HG03439 (cell line): ENCODE results near the gene PNO1.
"Not testable (repeated sequence)": the region's sequence is repeated elsewhere in the genome, so short reads cannot be mapped to it uniquely, and the experiment has no call there.

Source experiments
- ATAC-seq: cut with Tn5 transposase; IDR thresholded peaks from one replicate; pipeline ENCODE4 v1.9.1; 2021; ENCODE audit warnings: mild to moderate bottlenecking, moderate library complexity; ENCODE audit not compliant: unreplicated experiment

PNO1 gene

DNA sequence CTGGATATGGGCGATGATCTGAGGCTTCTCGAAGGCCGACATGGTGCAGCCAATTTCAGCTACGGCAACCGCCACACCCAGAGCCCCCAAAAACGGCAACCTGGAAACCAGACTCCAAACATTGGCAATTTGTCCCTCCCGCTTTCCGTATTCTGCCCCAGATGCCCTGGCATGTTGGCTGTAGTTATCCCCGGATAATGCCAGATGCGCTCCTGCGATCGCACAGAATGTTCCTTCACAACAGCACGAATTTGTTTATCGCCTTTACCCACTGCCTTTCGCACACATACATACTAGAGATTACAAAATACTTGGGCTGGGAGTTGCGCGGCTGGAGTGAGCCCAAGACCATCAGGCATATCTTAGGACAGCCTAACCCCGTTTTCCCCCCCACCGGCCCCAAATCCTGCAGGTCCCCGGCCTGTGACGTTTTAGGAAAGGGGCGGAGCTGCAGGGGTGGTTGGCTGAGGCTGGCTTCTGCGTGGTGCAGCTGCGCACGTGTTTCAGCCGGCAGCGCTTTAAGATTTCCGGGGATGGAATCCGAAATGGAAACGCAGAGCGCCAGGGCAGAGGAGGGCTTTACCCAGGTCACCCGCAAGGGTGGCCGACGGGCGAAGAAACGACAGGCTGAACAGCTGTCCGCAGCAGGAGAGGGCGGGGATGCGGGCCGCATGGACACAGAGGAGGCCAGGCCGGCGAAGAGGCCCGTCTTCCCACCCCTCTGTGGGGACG lies at the start of gene PNO1:
Gene PNO1, plus strand, starts transcription at position 487 of the 732 bp plus-strand sequence. Its CDS starts 47 bp downstream, at position 534.
- peak; percentile 89 for ATAC-seq

- ATAC-seq = no peak
Measured at GRCh38 chr2:68108120-68108519, 49.6 kb upstream of the PNO1 start.

DNA sequence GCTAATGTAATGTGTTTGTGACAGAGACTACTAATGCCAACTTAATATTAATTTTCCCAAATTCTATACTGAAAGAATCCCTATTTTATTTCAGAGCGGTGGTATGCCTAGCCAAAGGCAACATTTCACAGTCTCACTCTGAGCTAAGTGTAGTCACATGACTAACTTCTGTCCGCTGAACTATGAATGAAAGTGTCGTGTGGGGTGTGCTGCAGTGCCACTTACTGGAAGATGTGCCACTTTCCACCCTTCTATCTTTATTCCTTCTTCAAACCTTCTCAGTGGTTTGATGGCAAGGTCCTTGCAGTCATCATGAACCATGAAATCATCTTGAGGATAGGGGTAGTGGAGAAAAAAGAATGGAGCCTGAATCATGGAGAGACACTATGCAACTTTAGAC lies 47.6 kb upstream of the PNO1 start:
- peak; percentile 83 for ATAC-seq

- no peak for ATAC-seq
Measured at GRCh38 chr2:68115965-68116364, 41.7 kb upstream of the PNO1 start.

- not testable (repeated sequence) for ATAC-seq
Measured at GRCh38 chr2:68117922-68118321, 39.8 kb upstream of the PNO1 start.

DNA sequence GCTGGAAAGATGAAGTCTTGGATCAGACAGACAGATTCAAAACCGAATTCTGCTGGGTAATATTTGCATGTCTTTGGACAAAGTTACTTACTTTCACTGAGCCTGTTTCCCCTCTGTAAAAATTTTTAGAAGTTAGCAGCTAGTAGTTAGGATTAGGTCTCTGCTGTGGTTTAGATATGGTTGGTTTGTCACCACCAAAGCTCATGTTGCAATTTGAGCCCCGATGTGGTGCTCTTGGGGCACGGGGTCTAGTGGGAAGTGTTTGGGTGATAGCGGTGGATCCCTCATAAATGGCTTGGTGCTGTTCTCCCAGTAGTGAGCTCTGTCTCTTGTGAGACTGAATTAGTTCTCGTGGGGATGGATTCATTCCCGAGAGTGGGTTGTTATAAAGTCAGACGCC lies 38.9 kb upstream of the PNO1 start:
- no peak for ATAC-seq

DNA sequence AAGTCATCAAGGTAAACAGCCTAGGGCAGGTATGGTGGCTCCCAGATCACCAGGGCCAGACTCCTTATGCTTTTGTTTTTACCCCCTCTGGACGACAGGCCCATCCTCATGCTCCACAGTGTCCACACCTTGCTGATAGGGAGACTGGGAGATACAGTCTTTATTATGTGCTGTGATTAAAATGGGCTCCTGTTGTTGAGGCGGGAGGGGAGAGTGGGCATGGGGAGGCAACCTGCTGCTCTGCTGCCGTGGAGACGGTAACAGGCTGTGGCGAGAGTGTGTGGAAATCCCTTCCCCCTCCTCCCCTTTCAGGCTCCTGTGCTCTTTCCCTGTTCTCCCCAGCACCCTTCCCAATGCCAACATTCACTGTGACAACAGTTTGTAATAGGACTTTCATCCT lies 38.2 kb upstream of the PNO1 start:
- ATAC-seq = no peak

DNA sequence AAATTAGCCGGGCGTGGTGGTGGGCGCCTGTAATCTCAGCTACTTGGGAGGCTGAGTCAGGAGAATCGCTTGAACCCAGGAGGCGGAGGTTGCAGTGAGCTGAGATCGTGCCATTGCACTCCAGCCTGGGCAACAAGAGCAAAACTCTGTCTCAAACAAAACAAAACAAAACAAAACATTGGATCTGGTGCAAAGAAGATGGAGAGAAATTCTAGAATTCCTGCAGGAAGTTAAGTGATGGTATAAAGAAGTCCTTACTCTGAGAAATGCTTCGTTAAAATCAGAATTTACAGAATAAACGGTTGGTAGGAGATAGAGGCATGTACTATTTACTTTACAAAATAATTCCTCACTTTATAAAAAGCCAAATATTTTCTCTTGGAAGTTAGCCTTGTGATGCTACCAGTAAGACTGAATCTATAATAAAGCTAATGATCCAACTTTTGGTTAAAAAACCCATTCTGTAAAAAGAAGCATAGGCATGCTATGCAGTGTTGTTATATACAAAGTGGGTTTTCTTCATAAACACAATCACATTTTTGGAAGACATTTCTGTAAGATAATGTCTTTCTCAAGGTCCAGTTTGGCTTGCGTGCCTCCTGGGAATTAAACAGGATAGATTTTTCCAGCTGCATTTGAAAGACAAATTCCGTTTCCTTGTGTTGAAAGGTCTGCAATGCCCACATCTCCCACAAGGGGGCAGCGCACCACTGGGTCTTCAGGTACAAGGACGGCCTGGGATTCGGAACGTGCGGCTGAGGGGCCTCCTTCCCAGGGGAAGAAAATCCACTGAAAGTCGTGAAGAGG lies 35.6 kb upstream of the PNO1 start:
- no peak for ATAC-seq

GRCh38 chr2:68122680-68122964 lies 35.1 kb upstream of the PNO1 start:
- ATAC-seq = no peak

DNA sequence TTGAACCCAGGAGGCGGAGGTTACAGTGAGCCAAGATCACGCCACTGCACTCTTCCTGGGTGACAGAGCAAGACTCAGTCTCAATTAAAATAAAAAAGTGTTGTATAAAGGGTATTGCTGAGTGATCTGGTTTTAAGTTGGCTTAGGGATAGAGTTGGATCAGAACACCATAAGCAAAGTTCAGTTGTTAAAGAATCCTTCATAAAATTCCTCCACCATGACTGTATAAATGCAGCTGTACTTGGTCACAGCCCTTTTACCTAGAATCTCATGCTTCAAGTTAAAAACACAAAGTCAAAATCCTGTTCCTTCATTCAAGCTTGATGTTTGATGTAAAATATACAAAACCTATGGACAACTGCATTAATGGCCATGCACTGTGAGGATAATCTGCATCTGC lies 33.4 kb upstream of the PNO1 start:
- no peak for ATAC-seq

DNA sequence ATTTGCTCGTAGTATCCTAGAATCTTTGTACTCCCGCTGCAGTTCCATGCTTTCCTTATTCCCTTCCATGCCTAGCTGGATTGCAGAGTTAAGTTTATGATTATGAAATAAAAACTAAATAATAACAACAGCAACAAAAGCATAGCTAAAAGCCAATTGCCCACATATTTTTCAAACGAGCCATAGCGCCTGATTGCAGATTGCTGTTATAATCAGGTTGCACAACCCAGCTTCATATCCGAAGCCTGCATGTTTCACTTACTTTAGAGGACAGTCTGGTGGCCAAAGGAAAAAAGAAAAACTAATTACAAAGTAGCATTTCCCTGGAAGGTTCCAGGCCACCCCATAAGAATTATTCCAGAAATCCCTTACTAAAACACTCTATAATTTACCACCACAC lies 31.9 kb upstream of the PNO1 start:
- no peak for ATAC-seq

GRCh38 chr2:68126561-68126960 lies 31.1 kb upstream of the PNO1 start:
- no peak for ATAC-seq

- ATAC-seq = no peak
Measured at GRCh38 chr2:68127358-68128242, 30.1 kb upstream of the PNO1 start.

DNA sequence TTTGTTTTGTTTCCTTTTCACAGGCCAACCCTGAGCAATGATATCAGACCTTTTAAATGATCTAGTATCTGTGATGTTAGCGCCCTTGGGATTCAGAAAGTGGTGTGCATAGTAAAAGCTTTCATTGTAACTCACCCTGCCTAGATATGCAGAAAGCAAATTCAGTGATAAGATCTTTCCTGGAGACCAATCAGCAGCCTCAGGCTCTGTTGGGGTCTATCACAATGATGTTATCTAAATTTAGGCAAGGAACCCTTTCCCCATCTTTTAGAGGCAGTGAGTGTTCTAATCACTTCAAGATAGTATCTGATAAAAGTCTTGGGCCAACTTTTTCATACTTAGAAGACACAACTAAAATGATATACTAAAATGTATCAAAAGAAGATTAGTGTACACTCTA lies 23.6 kb upstream of the PNO1 start:
- no peak for ATAC-seq

DNA sequence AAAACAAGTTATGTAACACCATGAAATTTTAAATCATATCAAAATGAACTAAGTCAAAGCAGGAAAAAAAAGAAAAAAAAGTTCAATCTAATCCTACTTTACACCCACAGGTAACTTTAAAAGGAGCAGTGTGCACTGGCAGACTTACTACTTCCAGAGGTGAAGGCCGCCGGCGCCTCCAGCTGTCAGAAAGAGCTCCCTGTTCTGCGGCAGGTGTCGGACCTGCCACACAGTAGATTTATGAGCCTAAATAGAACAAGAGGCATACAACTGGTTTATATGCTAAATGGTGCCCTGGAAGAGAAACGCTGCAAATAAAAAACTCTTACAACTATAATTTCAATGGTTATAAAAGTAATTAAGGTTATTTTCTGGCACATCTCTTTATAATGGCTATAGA lies 23.1 kb upstream of the PNO1 start:
- ATAC-seq = no peak

- ATAC-seq = no peak
Measured at GRCh38 chr2:68135448-68136320, 22.0 kb upstream of the PNO1 start.

- ATAC-seq = no peak
Measured at GRCh38 chr2:68141875-68142274, 15.8 kb upstream of the PNO1 start.

DNA sequence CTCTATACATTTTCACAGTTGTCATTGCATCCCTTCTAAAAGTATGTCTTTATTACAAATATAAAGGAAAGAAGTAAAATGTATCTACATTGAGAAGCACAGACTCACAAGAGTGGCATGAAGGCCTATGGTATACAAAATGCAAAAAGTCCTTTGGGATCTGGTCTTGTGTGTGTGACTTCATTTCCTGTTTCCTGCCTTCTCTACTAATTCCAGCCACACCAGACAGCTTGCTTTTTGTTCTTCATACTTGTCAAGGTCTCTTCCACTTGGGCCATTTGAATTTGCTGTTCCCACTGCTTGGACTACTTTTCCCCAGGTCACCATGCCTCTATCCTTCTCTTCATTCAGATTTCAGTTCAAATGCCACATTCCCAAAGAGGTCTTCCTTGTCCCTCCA lies 6.7 kb upstream of the PNO1 start:
- ATAC-seq = no peak

GRCh38 chr2:68152681-68153347 lies 4.9 kb upstream of the PNO1 start:
- no peak for ATAC-seq

- no peak for ATAC-seq
Measured at GRCh38 chr2:68155618-68156017, 2.1 kb upstream of the PNO1 start.
